Measurements from ENCODE around the gene MOV10L1.

The MOV10L1 gene

DNA sequence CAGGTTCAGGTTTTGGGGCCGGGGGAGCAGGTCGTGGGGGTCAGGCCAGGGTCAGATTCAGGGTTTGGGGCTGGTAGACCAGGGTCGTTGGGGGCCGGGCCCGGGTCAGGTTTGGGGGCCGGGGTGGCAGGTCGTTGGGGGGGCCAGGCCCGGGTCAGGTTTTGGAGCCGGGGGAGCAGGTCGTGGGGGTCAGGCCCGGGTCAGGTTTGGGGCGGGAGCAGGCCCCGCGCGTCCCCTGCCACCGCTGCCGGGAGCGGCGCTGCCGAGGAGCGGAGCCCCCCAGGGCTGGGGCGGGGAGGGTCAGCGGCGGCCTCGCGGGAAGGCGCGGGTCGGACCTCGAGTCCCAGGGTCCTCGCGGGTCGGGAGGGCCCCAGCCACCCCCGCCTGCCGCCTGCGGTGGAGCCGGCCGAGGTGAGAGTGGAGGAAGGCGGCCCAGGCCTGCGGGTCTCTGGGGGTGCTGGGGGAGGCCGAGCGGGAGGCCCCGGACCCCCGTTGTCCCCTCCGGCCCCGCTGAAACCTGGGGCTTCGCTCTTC lies 96.4 kb downstream of the MOV10L1 start:
- Histone ChIP-seq H4K20me1 (ENCODE audit: insufficient read depth, low read length) (no peaks in the 10 kb centered on the region), H3K9me3 (ENCODE audit: low read length) (no peaks in the 10 kb centered on the region), H3K4me2 (ENCODE audit: low read length) (peak overlapping the region; percentile 94), H3K27ac (ENCODE audit: low read depth, low read length, poor library complexity, severe bottlenecking) (peak overlapping the region; percentile 100), H3K4me1 (ENCODE audit: insufficient read depth, low read length, severe bottlenecking) (peaks cover 63% of the 10 kb centered on the region), H3K9me2 (ENCODE audit: low read depth, low read length) (no peaks in the 10 kb centered on the region), H3K79me2 (ENCODE audit: insufficient read depth, low read length) (peaks cover 5% of the 10 kb centered on the region; the same call in 1 of the 2 replicates), H3K4me3 (ENCODE audit: low read depth, low read length, poor library complexity, severe bottlenecking) (peak overlapping the region; percentile 97), H3K27me3 (ENCODE audit: insufficient read depth, low read length) (peaks cover 4% of the 10 kb centered on the region; the same call in 1 of the 2 replicates), H2AFZ (ENCODE audit: low read length) (no peak overlapping the region), H3K36me3 (ENCODE audit: insufficient read depth, low read length) (peaks cover 15% of the 10 kb centered on the region; the same call in 1 of the 2 replicates), H3F3A (ENCODE audit: insufficient read depth, low read length) (peaks cover 15% of the 10 kb centered on the region; the same call in 1 of the 2 replicates), H3K9ac (ENCODE audit: low read length) (peak overlapping the region; percentile 100)
- TF ChIP-seq EZH2 (IDR thresholded peaks at IDR 0.05; ENCODE audit: borderline replicate concordance, low read length): no peak
- TF ChIP-seq, protein P1, sequence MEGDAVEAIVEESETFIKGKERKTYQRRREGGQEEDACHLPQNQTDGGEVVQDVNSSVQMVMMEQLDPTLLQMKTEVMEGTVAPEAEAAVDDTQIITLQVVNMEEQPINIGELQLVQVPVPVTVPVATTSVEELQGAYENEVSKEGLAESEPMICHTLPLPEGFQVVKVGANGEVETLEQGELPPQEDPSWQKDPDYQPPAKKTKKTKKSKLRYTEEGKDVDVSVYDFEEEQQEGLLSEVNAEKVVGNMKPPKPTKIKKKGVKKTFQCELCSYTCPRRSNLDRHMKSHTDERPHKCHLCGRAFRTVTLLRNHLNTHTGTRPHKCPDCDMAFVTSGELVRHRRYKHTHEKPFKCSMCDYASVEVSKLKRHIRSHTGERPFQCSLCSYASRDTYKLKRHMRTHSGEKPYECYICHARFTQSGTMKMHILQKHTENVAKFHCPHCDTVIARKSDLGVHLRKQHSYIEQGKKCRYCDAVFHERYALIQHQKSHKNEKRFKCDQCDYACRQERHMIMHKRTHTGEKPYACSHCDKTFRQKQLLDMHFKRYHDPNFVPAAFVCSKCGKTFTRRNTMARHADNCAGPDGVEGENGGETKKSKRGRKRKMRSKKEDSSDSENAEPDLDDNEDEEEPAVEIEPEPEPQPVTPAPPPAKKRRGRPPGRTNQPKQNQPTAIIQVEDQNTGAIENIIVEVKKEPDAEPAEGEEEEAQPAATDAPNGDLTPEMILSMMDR (IDR thresholded peaks at IDR 0.05; ENCODE audit: low read length): no peak

DNA sequence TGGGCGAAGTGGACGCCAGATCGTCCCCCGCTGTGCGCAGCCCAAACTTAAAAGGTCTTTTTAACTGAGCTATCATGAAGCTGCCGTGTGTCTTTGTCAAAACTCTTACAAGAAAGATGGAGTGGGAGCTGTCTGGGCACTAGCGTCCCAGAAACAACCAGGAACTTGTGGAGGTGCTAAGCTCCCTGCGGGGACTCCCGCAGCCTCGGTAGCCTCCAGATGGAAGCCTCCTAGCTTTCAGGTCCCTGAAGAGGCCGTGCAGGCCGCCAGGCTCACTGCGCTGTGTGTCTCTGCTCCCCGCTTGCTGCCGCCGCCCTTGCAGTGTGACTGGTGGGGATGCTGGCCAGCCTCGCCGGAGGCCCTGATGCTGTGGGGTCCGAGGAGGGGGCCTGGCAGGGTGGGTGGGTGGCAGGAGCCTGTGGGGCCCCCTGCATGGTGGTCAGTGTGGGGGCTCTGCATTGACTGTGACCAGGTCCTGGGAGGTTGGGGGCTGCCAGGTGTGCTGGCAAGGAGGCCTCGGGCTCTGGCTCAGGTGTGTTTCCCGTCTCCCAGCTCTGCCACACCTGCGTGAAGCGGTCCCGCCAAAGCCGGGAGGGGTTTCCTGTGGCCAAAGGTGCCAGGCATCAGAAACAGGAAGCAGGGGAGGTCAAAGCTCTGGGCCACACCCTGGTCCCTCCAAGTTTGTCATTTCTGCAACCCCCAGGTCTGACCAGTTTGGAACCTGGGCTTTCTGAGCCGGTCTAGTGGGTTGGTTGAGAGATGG lies 97.1 kb downstream of the MOV10L1 start:
- peaks cover 4% of the 10 kb centered on the region; the same call in 1 of the 2 replicates for H3K27me3 ChIP-seq (ENCODE audit: insufficient read depth, low read length)
- H3K9ac ChIP-seq (ENCODE audit: low read length): peak overlapping the region; percentile 100
- no peak for TF ChIP-seq EZH2 (IDR thresholded peaks at IDR 0.05; ENCODE audit: borderline replicate concordance, low read length)
- TF ChIP-seq, protein P1 (IDR thresholded peaks at IDR 0.05; ENCODE audit: low read length): no peak
- peaks cover 18% of the 10 kb centered on the region; the same call in 1 of the 2 replicates for H3K36me3 ChIP-seq (ENCODE audit: insufficient read depth, low read length)
- peak overlapping the region; percentile 94 for H3K4me2 ChIP-seq (ENCODE audit: low read length)
- H4K20me1 ChIP-seq (ENCODE audit: insufficient read depth, low read length): no peaks in the 10 kb centered on the region
- H3K27ac ChIP-seq (ENCODE audit: low read depth, low read length, poor library complexity, severe bottlenecking): peak overlapping the region; percentile 100
- peaks cover 70% of the 10 kb centered on the region for H3K4me1 ChIP-seq (ENCODE audit: insufficient read depth, low read length, severe bottlenecking)
- H3K9me3 ChIP-seq (ENCODE audit: low read length): no peaks in the 10 kb centered on the region
- H3K4me3 ChIP-seq (ENCODE audit: low read depth, low read length, poor library complexity, severe bottlenecking): peak overlapping the region; percentile 97
- H3F3A ChIP-seq (ENCODE audit: insufficient read depth, low read length): peaks cover 19% of the 10 kb centered on the region; the same call in 1 of the 2 replicates
- no peaks in the 10 kb centered on the region for H3K9me2 ChIP-seq (ENCODE audit: low read depth, low read length)
- H3K79me2 ChIP-seq (ENCODE audit: insufficient read depth, low read length): peaks cover 5% of the 10 kb centered on the region; the same call in 1 of the 2 replicates
- no peak overlapping the region for H2AFZ ChIP-seq (ENCODE audit: low read length)

DNA sequence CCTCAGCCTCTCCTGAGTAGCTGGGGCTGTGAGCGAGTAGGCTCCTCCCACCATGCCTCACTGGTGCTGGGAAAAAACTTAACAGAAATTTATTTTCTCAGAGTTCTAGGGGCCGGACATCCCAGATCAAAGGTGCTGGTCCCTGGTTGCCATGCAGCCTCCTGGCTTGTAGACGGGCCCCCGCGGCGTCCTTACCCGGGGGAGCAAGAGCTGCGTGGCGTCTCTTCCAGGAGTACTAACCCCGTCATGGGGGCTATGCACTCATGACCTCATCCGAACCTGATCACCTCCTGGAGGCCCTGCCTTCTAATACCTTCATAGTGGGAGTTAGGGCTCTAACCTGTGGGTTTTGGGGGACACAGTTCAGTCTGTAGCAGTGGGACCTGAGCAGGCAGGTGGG lies 98.5 kb downstream of the MOV10L1 start:
- TF ChIP-seq EZH2 (IDR thresholded peaks at IDR 0.05; ENCODE audit: borderline replicate concordance, low read length): no peak
- TF ChIP-seq, protein P1 (IDR thresholded peaks at IDR 0.05; ENCODE audit: low read length): no peak
- peak overlapping the region; percentile 100 for H3K27ac ChIP-seq (ENCODE audit: low read depth, low read length, poor library complexity, severe bottlenecking)
- peaks cover 25% of the 10 kb centered on the region; the same call in 1 of the 2 replicates for H3K36me3 ChIP-seq (ENCODE audit: insufficient read depth, low read length)
- peaks cover 5% of the 10 kb centered on the region; the same call in 1 of the 2 replicates for H3K79me2 ChIP-seq (ENCODE audit: insufficient read depth, low read length)
- peaks cover 23% of the 10 kb centered on the region; the same call in 1 of the 2 replicates for H3F3A ChIP-seq (ENCODE audit: insufficient read depth, low read length)
- peak overlapping the region; percentile 77 for H3K4me2 ChIP-seq (ENCODE audit: low read length)
- H3K4me1 ChIP-seq (ENCODE audit: insufficient read depth, low read length, severe bottlenecking): peaks cover 84% of the 10 kb centered on the region
- peak overlapping the region; percentile 97 for H3K4me3 ChIP-seq (ENCODE audit: low read depth, low read length, poor library complexity, severe bottlenecking)
- no peaks in the 10 kb centered on the region for H4K20me1 ChIP-seq (ENCODE audit: insufficient read depth, low read length)
- H3K27me3 ChIP-seq (ENCODE audit: insufficient read depth, low read length): no peaks in the 10 kb centered on the region; the same call in 1 of the 2 replicates
- no peaks in the 10 kb centered on the region for H3K9me3 ChIP-seq (ENCODE audit: low read length)
- no peaks in the 10 kb centered on the region for H3K9me2 ChIP-seq (ENCODE audit: low read depth, low read length)
- H3K9ac ChIP-seq (ENCODE audit: low read length): peak overlapping the region; percentile 77
- no peak overlapping the region for H2AFZ ChIP-seq (ENCODE audit: low read length)
